Sigmoid colon (tissue), 4 donors: ENCODE data around the gene TEX19.

Experiments
- EP300 ChIP-seq, 4 donors: sonication (generic); formaldehyde crosslinking; IDR thresholded peaks; one replicate each; pipeline ENCODE4 v1.6.1; 2017; ENCODE audit warnings: antibody characterized with exemption in 4 of 4
- POLR2A ChIP-seq, 2 donors: fragments of 450-650 bp; IDR thresholded peaks; one replicate each; pipeline ENCODE4 v1.6.1; 2016; ENCODE audit warnings: antibody characterized with exemption in 2 of 2, mild to moderate bottlenecking in 2 of 2, moderate library complexity in 2 of 2
- POLR2AphosphoS5 ChIP-seq, 4 donors: sonication (generic); formaldehyde crosslinking; IDR thresholded peaks; one replicate each; pipeline ENCODE4 v1.6.1; 2017; ENCODE audit warnings: antibody characterized with exemption in 4 of 4
- TF ChIP-seq, protein P1 (sequence below), 4 experiments: fragments of 450-650 bp in 3 of 4; fragments of 200-600 bp in 1 of 4; IDR thresholded peaks; one replicate each; pipeline ENCODE4 v1.5.1; 2016 to 2019; ENCODE audit warnings: antibody characterized with exemption in 4 of 4, mild to moderate bottlenecking in 3 of 4, moderate library complexity in 2 of 4

DNA sequence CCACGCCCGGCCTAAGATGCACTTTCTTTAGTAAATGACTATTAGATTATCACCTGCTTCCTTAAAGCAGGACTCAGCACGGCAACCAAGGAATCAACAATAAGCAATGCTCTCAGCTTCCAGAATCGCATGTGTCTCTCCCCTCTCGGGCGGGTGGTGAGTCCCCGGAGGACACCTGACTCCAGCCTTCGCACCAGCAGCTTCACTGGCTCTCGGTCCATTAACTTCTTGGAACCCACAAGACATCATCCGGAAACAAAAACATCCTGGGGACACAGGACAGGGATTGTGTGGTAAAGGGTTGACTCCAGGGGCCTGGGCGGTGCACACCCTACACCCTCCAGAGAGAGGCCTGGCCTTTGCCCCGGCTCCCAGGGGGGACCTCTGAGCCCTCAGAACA lies 35.2 kb downstream of the TEX19 start:
- TF ChIP-seq, protein P1, sequence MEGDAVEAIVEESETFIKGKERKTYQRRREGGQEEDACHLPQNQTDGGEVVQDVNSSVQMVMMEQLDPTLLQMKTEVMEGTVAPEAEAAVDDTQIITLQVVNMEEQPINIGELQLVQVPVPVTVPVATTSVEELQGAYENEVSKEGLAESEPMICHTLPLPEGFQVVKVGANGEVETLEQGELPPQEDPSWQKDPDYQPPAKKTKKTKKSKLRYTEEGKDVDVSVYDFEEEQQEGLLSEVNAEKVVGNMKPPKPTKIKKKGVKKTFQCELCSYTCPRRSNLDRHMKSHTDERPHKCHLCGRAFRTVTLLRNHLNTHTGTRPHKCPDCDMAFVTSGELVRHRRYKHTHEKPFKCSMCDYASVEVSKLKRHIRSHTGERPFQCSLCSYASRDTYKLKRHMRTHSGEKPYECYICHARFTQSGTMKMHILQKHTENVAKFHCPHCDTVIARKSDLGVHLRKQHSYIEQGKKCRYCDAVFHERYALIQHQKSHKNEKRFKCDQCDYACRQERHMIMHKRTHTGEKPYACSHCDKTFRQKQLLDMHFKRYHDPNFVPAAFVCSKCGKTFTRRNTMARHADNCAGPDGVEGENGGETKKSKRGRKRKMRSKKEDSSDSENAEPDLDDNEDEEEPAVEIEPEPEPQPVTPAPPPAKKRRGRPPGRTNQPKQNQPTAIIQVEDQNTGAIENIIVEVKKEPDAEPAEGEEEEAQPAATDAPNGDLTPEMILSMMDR (IDR thresholded peaks at IDR 0.05), result no peak
- TF ChIP-seq POLR2A (IDR thresholded peaks at IDR 0.05) (no peak), POLR2AphosphoS5 (IDR thresholded peaks at IDR 0.05) (no peak), EP300 (IDR thresholded peaks at IDR 0.05) (no peak)
